Kidney (tissue), 22 donors: ENCODE results near the gene VWA3A. TPM values are rescaled to one million over a fixed set of nuclear protein-coding genes. Genes with fewer than 3 reads are reported as not detected.
"Not testable (repeated sequence)": the region's sequence is repeated elsewhere in the genome, so short reads cannot be mapped to it uniquely, and the experiment has no call there.

ENCODE experiments used
- DNase-seq, 5 donors: peaks; one replicate each; pipeline ENCODE4 v3.0.0-alpha.2; 2013 to 2020
- FAIRE-seq: peaks from 2 replicates; lab custom pipeline; 2012; peaks lifted over from hg19 to GRCh38; lab: Jason Lieb, UNC
- H3K27ac ChIP-seq, 2 donors: one replicate each; pipeline ENCODE4 v1.7.0; 2013; ENCODE audit warnings: low read depth in 2 of 2, low read length in 2 of 2, inconsistent platforms in 1 of 2
- H3K27me3 ChIP-seq: one replicate; pipeline ENCODE4 v1.7.1; 2013; ENCODE audit warnings: low read length, inconsistent platforms; ENCODE audit not compliant: control insufficient read depth, insufficient read depth
- H3K36me3 ChIP-seq, 3 donors: one replicate each; pipeline versions ENCODE4 v1.7.0 to v1.7.1; 2013; ENCODE audit warnings: low read length in 3 of 3, control low read depth in 1 of 3, inconsistent platforms in 1 of 3; ENCODE audit not compliant: insufficient read depth in 3 of 3, control insufficient read depth in 2 of 3
- H3K4me1 ChIP-seq, 3 donors: one replicate each; pipeline versions ENCODE4 v1.7.0 to v1.7.1; 2013; ENCODE audit warnings: low read length in 3 of 3, inconsistent platforms in 1 of 3, low read depth in 1 of 3; ENCODE audit not compliant: control insufficient read depth in 2 of 3, insufficient read depth in 2 of 3
- H3K4me3 ChIP-seq, 3 donors: one replicate each; pipeline versions ENCODE4 v1.7.0 to v1.8.1; 2013; ENCODE audit warnings: low read length in 3 of 3, control low read depth in 1 of 3, inconsistent platforms in 1 of 3
- H3K9ac ChIP-seq, 3 donors: one replicate each; pipeline versions ENCODE4 v1.7.0 to v1.7.1; 2013; ENCODE audit warnings: low read length in 3 of 3, control low read depth in 1 of 3, inconsistent platforms in 1 of 3
- H3K9me3 ChIP-seq, 3 donors: one replicate each; pipeline versions ENCODE4 v1.7.0 to v1.7.1; 2013; ENCODE audit warnings: low read length in 3 of 3, control low read depth in 1 of 3, inconsistent platforms in 1 of 3; ENCODE audit not compliant: control insufficient read depth in 2 of 3, insufficient read depth in 1 of 3
- CTCF ChIP-seq: IDR thresholded peaks from 3 replicates; pipeline ENCODE4 v1.5.1; 2012; ENCODE audit warnings: mild to moderate bottlenecking, moderate library complexity, borderline replicate concordance; ENCODE audit not compliant: insufficient read depth; ENCODE audit errors: extremely low read depth
- intact Hi-C: fragments of 100-400 bp; cut with DNase I; formaldehyde crosslinking; loops from one replicate; pipeline ENCODE4 v1.11.1; 2022
- long read RNA-seq, 10 donors: library from polyadenylated mRNA in 1 of 10; unstranded in 1 of 10; transcript quantifications; one replicate each; pipeline ENCODE4 v2.0.0 and lab custom pipeline, GENCODE V29; 2021 to 2026
- polyA plus RNA-seq: library from polyadenylated mRNA; stranded (reverse); fragments of 350-450 nt; fragmentation: Illumina TruSeq; extraction: RNeasy Lipid Tissue Mini Kit (QIAGEN cat#74804); gene quantifications from one replicate; pipeline ENCODE4 v1.2.3, GENCODE V29; 2014; ENCODE audit warnings: low read depth, low replicate concordance; ENCODE audit not compliant: insufficient read depth
- total RNA-seq: library from RNA; stranded (reverse); fragmentation: NEBNext Ultra II Directional; extraction: Animal tissue kit (Norgen Biotek cat#: 25700); gene quantifications from one replicate; pipeline ENCODE4 v1.2.1, GENCODE V29; 2021
- donor health status: control.
- donor health status: control.
- donor health status: control.
- donor health status: control.
- donor health status: control.
- donor health status: DM: yes; HTN: yes; CAD: no.
- donor health status: Normal renal cell carcinoma (clear cell type).

Gene VWA3A
- total RNA-seq: 0.76 TPM
- 0.13 TPM for polyA plus RNA-seq
- long read RNA-seq, donor 1: 0 reads
- long read RNA-seq, donor 2: 0 reads
- long read RNA-seq, donor 3: 0 reads
- long read RNA-seq, donor 4: 0 reads
- long read RNA-seq, donor 5: 0 reads
- long read RNA-seq, donor 6: 0 reads
- long read RNA-seq, donor 7: 0 reads
- long read RNA-seq, donor 8: 0 reads
- long read RNA-seq, donor 9: 0 reads
- long read RNA-seq, donor 10: 0 reads

- intact Hi-C loops: no loop called here
- H3K4me3 ChIP-seq: peak within 1 kb of the TSS in 1 of 3 donors; percentile 11
- DNase-seq (peak; percentile 67 to 91 (median 81)), FAIRE-seq (no peak)
- no peak within 1 kb of the TSS for H3K27ac ChIP-seq
- no peaks in the 10 kb centered on the region for H3K36me3 ChIP-seq
- no peak for TF ChIP-seq CTCF
- no peaks in the 10 kb centered on the region for H3K9me3 ChIP-seq
- H3K9ac ChIP-seq: no peak within 1 kb of the TSS
- peaks cover 0 to 2% (median 0%) of the 10 kb centered on the region in 3 donors for H3K4me1 ChIP-seq
- no peaks in the 10 kb centered on the region for H3K27me3 ChIP-seq
Observed at GRCh38 chr16:22092143-22092933, at the start of gene VWA3A. Gene VWA3A, plus strand, starts transcription at chr16:22092541. Its CDS starts 97 bp downstream, at chr16:22092638.

GRCh38 chr16:22043882-22044281 is 48.5 kb upstream of the VWA3A start:
- H3K27ac ChIP-seq, H3K4me1 ChIP-seq, H3K27me3 ChIP-seq, FAIRE-seq, intact Hi-C loops, H3K9ac ChIP-seq, H3K9me3 ChIP-seq, H3K36me3 ChIP-seq, DNase-seq, H3K4me3 ChIP-seq: not testable (repeated sequence)

- H3K36me3 ChIP-seq, DNase-seq, FAIRE-seq, H3K4me1 ChIP-seq, H3K27ac ChIP-seq, H3K4me3 ChIP-seq, H3K9ac ChIP-seq, H3K27me3 ChIP-seq, H3K9me3 ChIP-seq, intact Hi-C loops: not testable (repeated sequence)
Observed at GRCh38 chr16:22045888-22046287, 46.5 kb upstream of the VWA3A start.

GRCh38 chr16:22050963-22051362 is 41.4 kb upstream of the VWA3A start:
- H3K4me1 ChIP-seq: no peaks in the 10 kb centered on the region
- no peaks in the 10 kb centered on the region for H3K9me3 ChIP-seq
- no peak overlapping the region for H3K9ac ChIP-seq
- H3K36me3 ChIP-seq: peaks cover 0 to 2% (median 0%) of the 10 kb centered on the region in 3 donors
- TF ChIP-seq CTCF: no peak
- intact Hi-C loops: no loop called here
- DNase-seq: no peak
- no peak overlapping the region for H3K27ac ChIP-seq
- no peaks in the 10 kb centered on the region for H3K27me3 ChIP-seq
- no peak for FAIRE-seq
- no peak overlapping the region for H3K4me3 ChIP-seq
